OCI-LY3 (cell line): ENCODE results near the gene SND1.

Experiments used
- EZH2phosphoT487 ChIP-seq: fragments of 200-600 bp; shearing (Covaris generic); IDR thresholded peaks from 2 replicates; pipeline ENCODE4 v1.6.1; 2018; ENCODE audit warnings: antibody characterized with exemption, mixed run types, low read depth
- TF ChIP-seq, protein P1 (sequence below): fragments of 200-600, 300-600 bp; sonication (generic); IDR thresholded peaks from 2 replicates; pipeline ENCODE4 v1.5.1; 2014; ENCODE audit warnings: antibody characterized with exemption, low read length, low read depth

DNA sequence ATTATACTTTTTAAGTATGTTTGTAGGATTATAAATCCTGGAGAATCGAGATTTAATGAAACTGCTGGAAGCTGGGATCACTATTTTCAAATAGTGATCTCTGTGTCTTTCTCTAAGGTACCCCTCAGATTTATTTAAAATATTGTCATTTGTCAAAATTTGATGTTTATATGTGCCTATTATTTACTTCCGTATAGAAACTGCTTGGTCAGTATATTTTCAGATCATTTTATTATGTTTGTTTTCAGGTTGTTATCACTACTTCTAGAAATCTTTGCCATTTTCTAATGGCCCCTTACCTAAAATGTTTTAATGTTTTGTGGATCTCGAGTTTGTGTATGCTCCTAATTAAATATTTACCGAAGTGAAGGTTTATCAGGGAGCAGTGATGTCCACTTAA is 183.7 kb downstream of the SND1 start:
- TF ChIP-seq, protein P1, sequence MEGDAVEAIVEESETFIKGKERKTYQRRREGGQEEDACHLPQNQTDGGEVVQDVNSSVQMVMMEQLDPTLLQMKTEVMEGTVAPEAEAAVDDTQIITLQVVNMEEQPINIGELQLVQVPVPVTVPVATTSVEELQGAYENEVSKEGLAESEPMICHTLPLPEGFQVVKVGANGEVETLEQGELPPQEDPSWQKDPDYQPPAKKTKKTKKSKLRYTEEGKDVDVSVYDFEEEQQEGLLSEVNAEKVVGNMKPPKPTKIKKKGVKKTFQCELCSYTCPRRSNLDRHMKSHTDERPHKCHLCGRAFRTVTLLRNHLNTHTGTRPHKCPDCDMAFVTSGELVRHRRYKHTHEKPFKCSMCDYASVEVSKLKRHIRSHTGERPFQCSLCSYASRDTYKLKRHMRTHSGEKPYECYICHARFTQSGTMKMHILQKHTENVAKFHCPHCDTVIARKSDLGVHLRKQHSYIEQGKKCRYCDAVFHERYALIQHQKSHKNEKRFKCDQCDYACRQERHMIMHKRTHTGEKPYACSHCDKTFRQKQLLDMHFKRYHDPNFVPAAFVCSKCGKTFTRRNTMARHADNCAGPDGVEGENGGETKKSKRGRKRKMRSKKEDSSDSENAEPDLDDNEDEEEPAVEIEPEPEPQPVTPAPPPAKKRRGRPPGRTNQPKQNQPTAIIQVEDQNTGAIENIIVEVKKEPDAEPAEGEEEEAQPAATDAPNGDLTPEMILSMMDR: no peak
- TF ChIP-seq EZH2phosphoT487: no peak
